ENCODE results near the gene GPS2. TPM values are rescaled to one million over a fixed set of nuclear protein-coding genes. Genes with fewer than 3 reads are reported as not detected.

The GPS2 gene
- total RNA-seq, 1 donor from 2014 or later, result 56.8 TPM

DNA sequence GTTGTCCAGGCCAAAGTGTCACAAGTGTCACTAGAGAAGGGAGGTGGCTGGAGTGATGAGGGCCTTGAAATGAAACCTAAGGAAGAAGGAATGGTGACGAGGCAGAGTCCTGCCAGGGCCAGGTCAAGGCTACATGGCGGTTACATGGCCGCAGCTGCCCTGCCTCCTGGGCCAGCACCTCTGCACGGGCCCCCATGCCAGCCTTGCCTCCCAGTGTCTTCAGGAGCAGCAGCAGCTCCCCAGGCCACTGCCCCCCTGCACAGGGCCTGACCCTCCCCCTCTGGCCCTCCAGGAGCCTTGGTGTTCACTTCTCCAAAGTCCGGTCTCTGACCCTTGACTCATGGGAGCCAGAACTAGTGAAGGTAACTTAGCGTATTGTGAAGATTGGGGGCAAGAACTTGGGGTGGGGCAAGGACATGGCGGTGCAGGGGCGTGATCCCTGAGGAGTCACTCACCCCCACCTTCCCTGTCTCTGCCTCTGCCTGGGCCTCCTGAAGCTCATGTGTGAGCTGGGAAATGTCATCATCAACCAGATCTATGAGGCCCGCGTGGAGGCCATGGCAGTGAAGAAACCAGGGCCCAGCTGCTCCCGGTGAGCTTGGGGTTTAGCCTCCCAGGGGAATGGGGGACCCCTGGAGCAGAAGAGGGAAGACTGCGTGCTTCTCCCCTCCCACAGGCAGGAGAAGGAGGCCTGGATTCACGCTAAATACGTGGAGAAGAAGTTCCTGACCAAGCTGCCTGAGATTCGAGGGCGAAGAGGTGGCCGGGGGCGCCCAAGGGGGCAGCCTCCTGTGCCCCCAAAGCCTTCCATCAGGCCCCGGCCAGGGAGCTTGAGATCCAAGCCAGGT lies 32.7 kb upstream of the GPS2 start:
- no peaks in the 10 kb centered on the region for H3K36me3 Mint-ChIP-seq (ENCODE audit: low read depth, unreplicated experiment)
- peaks cover 10% of the 10 kb centered on the region for H3K27me3 Mint-ChIP-seq (ENCODE audit: unreplicated experiment)
- peaks cover 10% of the 10 kb centered on the region for H3K4me1 Mint-ChIP-seq (ENCODE audit: unreplicated experiment)
- H3K4me3 Mint-ChIP-seq (ENCODE audit: unreplicated experiment), result no peak overlapping the region
- TF ChIP-seq CTCF (IDR thresholded peaks at IDR 0.05; ENCODE audit: unreplicated experiment), result no peak
- H3K9me3 Mint-ChIP-seq (ENCODE audit: unreplicated experiment), result no peaks in the 10 kb centered on the region
- DNase-seq (ENCODE audit: low spot score), result no peak
- H3K27ac Mint-ChIP-seq (ENCODE audit: unreplicated experiment), result no peak overlapping the region

DNA sequence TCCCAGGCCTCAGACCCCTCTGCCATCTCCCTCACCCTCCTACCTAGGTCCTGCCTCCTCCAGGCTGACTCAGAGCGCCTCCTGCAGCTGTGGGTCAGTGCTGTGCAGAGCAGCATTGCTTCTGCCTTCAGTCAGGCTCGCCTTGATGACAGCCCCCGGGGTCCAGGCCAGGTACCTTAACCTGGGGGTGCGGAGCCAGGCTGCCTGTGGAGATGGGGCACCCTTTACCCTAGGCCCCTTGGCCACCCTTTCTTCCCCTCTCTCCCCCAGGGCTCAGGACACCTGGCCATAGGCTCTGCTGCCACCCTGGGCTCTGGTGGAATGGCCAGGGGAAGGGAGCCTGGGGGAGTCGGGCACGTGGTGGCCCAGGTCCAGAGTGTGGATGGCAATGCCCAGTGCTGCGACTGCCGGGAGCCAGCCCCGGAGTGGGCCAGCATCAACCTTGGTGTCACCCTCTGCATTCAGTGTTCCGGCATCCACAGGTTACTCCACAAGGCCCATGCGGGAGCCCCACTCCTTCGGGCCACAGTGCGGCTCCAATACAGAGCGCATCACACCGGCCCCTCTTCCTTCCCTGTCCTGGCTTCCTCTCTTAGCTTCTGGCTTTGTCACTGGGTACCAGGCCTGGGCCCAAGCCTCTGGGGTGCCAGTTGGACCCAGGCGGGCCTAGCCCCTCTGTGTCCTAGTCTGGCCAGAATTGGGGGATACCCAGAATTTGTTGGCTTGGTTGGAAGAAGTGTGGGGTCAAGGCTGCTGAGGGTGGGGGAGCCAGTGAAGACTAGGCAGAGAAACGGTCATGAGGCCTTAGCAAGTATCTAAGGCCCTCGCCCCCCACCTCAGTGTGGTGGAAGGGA lies 31.8 kb upstream of the GPS2 start:
- Mint-ChIP-seq H3K27me3 (ENCODE audit: unreplicated experiment) (peaks cover 5% of the 10 kb centered on the region), H3K9me3 (ENCODE audit: unreplicated experiment) (no peaks in the 10 kb centered on the region), H3K27ac (ENCODE audit: unreplicated experiment) (no peak overlapping the region), H3K4me1 (ENCODE audit: unreplicated experiment) (peaks cover 4% of the 10 kb centered on the region), H3K36me3 (ENCODE audit: low read depth, unreplicated experiment) (no peaks in the 10 kb centered on the region), H3K4me3 (ENCODE audit: unreplicated experiment) (no peak overlapping the region)
- TF ChIP-seq CTCF (IDR thresholded peaks at IDR 0.05; ENCODE audit: unreplicated experiment), result no peak
- no peak for DNase-seq (ENCODE audit: low spot score)

DNA sequence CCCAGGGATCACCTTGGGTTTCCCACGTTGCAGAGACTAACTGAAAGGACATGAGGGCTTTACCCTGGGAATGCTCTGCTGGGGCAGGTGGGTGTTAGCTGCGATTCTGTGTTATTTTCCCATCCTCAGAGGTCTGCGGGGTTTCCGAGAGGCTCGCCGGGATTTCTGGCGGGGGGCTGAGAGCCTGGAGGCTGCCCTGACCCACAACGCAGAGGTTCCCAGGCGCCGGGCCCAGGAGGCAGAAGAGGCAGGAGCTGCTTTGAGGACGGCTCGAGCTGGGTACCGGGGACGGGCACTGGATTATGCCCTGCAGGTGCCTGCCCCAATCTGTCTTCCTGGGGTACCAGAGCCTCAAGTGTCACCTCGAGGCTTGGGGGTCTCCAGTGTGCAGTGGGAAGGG lies 28.1 kb upstream of the GPS2 start:
- Mint-ChIP-seq H3K36me3 (ENCODE audit: low read depth, unreplicated experiment) (no peaks in the 10 kb centered on the region), H3K27me3 (ENCODE audit: unreplicated experiment) (no peaks in the 10 kb centered on the region), H3K4me3 (ENCODE audit: unreplicated experiment) (no peak overlapping the region), H3K4me1 (ENCODE audit: unreplicated experiment) (no peaks in the 10 kb centered on the region), H3K27ac (ENCODE audit: unreplicated experiment) (no peak overlapping the region), H3K9me3 (ENCODE audit: unreplicated experiment) (no peaks in the 10 kb centered on the region)
- DNase-seq (ENCODE audit: low spot score), result no peak
- no peak for TF ChIP-seq CTCF (IDR thresholded peaks at IDR 0.05; ENCODE audit: unreplicated experiment)

GRCh38 chr17:7341842-7342241 lies 26.7 kb upstream of the GPS2 start:
- H3K36me3 Mint-ChIP-seq (ENCODE audit: low read depth, unreplicated experiment), result no peaks in the 10 kb centered on the region
- no peak for TF ChIP-seq CTCF (IDR thresholded peaks at IDR 0.05; ENCODE audit: unreplicated experiment)
- H3K27me3 Mint-ChIP-seq (ENCODE audit: unreplicated experiment), result peaks cover 2% of the 10 kb centered on the region
- DNase-seq (ENCODE audit: low spot score), result no peak
- no peak overlapping the region for H3K27ac Mint-ChIP-seq (ENCODE audit: unreplicated experiment)
- no peak overlapping the region for H3K4me3 Mint-ChIP-seq (ENCODE audit: unreplicated experiment)
- no peaks in the 10 kb centered on the region for H3K9me3 Mint-ChIP-seq (ENCODE audit: unreplicated experiment)
- H3K4me1 Mint-ChIP-seq (ENCODE audit: unreplicated experiment), result peaks cover 6% of the 10 kb centered on the region

Data from endothelial cell (in vitro differentiated cells).